Smooth muscle cell (in vitro differentiated cells): Measurements from ENCODE around the gene CPLX4. TPM values are rescaled to one million over a fixed set of nuclear protein-coding genes. Genes with fewer than 3 reads are reported as not detected.

Experiments
- DNase-seq: peaks from one replicate; lab custom pipeline; 2025; ENCODE audit not compliant: unreplicated experiment; lab: John Stamatoyannopoulos, UW
- H2AFZ ChIP-seq: fragments of 200-600 bp; sonication (generic); 2 replicates; pipeline ENCODE4 v1.6.0; 2016; ENCODE audit warnings: antibody characterized with exemption, low read depth, mild to moderate bottlenecking
- H3F3A ChIP-seq: fragments of 200-600 bp; sonication (generic); 2 replicates; pipeline ENCODE4 v1.6.0; 2017; ENCODE audit warnings: antibody characterized with exemption, low read depth
- H3K27ac ChIP-seq: fragments of 200-600 bp; sonication (generic); 2 replicates; pipeline ENCODE4 v1.5.1; 2016; ENCODE audit warnings: low read depth, mild to moderate bottlenecking
- H3K27me3 ChIP-seq: fragments of 200-600 bp; sonication (generic); 2 replicates; pipeline ENCODE4 v1.6.1; 2016; ENCODE audit warnings: low read depth, mild to moderate bottlenecking
- H3K36me3 ChIP-seq: fragments of 200-600 bp; sonication (generic); 2 replicates; pipeline ENCODE4 v1.5.1; 2016; ENCODE audit warnings: low read depth
- H3K4me1 ChIP-seq: fragments of 200-600 bp; sonication (generic); 2 replicates; pipeline ENCODE4 v1.5.1; 2016; ENCODE audit warnings: low read depth
- H3K4me2 ChIP-seq: fragments of 200-600 bp; sonication (generic); 2 replicates; pipeline ENCODE4 v1.6.0; 2016; ENCODE audit warnings: mild to moderate bottlenecking
- H3K4me3 ChIP-seq: fragments of 200-600 bp; sonication (generic); 2 replicates; pipeline ENCODE4 v1.5.1; 2016; ENCODE audit warnings: mild to moderate bottlenecking
- H3K79me2 ChIP-seq: fragments of 200-600 bp; sonication (generic); 2 replicates; pipeline ENCODE4 v1.6.0; 2016; ENCODE audit warnings: low read depth, mild to moderate bottlenecking
- H3K9ac ChIP-seq: fragments of 200-600 bp; sonication (generic); 2 replicates; pipeline ENCODE4 v1.6.0; 2016; ENCODE audit warnings: low read depth
- H3K9me3 ChIP-seq: fragments of 200-600 bp; sonication (generic); replicated peaks from 2 replicates; pipeline ENCODE4 v1.5.1; 2016; ENCODE audit warnings: low read depth
- H4K20me1 ChIP-seq: fragments of 200-600 bp; sonication (generic); 2 replicates; pipeline ENCODE4 v1.6.0; 2016; ENCODE audit warnings: low read depth
- WGBS: methylation state at CpG from one replicate; pipeline ENCODE4 v1.1.7; 2016; ENCODE audit warnings: low lambda C conversion rate; 5-methylcytosine and 5-hydroxymethylcytosine counted together
- polyA plus RNA-seq: library from polyadenylated mRNA; unstranded; fragments of >200 nt; fragmentation: Nextera tagmentation; extraction: Ambion mirVana; gene quantifications from 2 replicates; pipeline ENCODE4 v1.2.1, GENCODE V29; 2016
- total RNA-seq: library from RNA; depleted of rRNA; stranded (reverse); fragments of >200 nt; gene quantifications from 2 replicates; pipeline ENCODE4 v1.2.3, GENCODE V29; 2014
- TF ChIP-seq, protein P1 (sequence below): fragments of 200-600 bp; sonication (generic); IDR thresholded peaks from 2 replicates; pipeline ENCODE4 v1.5.1; 2017; ENCODE audit warnings: borderline replicate concordance, mild to moderate bottlenecking, antibody characterized with exemption; ENCODE audit not compliant: insufficient read depth, poor library complexity, severe bottlenecking

Gene CPLX4
- total and polyA plus RNA-seq, 2 experiments from 2014 or later: not detected

DNA sequence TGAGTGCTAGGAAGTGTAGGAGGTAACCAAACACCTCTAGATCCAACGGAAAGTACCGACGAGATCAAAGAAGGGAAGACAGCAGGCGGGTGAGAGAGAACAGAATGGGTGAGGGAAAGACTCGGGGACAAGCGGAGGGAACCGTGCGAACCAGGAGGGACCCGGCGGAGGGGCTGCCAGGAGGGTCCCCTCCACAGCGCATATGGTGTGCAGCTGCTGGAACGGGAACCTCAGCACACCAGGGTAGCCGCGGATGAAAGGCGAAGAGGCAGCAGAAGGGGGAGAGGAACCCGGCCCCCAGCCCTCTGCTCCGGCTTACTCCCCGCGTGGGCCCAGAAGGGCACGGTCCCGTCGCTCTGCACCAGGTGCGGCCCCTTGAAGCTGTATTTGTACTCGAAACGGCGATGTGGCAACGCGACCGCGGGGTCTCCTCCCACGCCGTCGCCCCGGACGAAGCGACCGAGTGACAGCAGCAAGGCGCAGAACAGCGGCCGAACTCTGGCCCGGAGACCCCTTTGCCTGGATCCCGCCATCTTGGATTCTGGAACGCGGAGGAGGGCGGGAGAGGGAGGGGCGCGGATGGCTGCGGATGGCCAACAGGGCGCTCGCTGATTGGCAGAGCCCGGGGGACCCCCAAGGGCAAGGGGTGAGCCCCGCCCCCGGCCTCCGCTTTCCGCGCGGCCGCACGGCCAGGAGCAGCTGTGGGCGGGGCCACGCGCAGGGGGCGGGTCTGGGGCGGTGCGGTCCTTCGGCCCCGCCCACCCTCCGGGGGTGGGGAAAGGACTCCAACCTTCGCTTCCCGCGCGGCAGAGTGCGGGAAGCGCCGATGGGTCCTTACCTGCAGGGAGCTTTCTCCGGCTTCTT, 40.5 kb upstream of the CPLX4 start, which contains the start of gene LMAN1:
Gene LMAN1, minus strand, starts transcription at position 554 of the 864 bp plus-strand sequence. Its CDS starts 21 bp downstream, at position 533.
- peak within 1 kb of the TSS; percentile 90 for H3K4me2 ChIP-seq
- peaks cover 36% of the 10 kb centered on the region for H3K4me1 ChIP-seq
- H3K79me2 ChIP-seq: peaks cover 56% of the 10 kb centered on the region
- peaks cover 39% of the 10 kb centered on the region for H4K20me1 ChIP-seq
- H3K27me3 ChIP-seq: peaks cover 13% of the 10 kb centered on the region
- TF ChIP-seq, protein P1, sequence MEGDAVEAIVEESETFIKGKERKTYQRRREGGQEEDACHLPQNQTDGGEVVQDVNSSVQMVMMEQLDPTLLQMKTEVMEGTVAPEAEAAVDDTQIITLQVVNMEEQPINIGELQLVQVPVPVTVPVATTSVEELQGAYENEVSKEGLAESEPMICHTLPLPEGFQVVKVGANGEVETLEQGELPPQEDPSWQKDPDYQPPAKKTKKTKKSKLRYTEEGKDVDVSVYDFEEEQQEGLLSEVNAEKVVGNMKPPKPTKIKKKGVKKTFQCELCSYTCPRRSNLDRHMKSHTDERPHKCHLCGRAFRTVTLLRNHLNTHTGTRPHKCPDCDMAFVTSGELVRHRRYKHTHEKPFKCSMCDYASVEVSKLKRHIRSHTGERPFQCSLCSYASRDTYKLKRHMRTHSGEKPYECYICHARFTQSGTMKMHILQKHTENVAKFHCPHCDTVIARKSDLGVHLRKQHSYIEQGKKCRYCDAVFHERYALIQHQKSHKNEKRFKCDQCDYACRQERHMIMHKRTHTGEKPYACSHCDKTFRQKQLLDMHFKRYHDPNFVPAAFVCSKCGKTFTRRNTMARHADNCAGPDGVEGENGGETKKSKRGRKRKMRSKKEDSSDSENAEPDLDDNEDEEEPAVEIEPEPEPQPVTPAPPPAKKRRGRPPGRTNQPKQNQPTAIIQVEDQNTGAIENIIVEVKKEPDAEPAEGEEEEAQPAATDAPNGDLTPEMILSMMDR: no peak
- no peaks in the 10 kb centered on the region for H3K9me3 ChIP-seq
- peak; percentile 79 for DNase-seq
- peak within 1 kb of the TSS; percentile 91 for H3K4me3 ChIP-seq
- peak within 1 kb of the TSS; percentile 77 for H2AFZ ChIP-seq
- 2% methylated on average over 46 of the region's 76 CpGs for WGBS
- no peaks in the 10 kb centered on the region for H3F3A ChIP-seq
- H3K36me3 ChIP-seq: peaks cover 15% of the 10 kb centered on the region
- H3K9ac ChIP-seq: peak within 1 kb of the TSS; percentile 100
- peak within 1 kb of the TSS; percentile 93 for H3K27ac ChIP-seq

DNA sequence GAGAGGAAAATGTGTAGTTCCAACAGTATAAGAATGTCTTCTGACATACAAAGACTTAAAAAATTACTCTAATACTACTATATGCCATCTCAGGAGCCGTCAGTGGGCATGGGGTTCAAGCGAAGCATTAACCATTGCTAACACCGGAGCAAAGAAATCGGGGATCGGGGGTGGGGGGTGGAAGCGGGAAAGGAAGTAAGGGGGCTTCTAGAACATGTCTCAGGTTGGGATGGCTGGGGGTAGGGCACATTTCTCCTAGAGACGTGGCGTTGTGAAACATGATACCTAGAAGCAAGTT, 39.9 kb upstream of the CPLX4 start:
- Histone ChIP-seq H3K27me3 (peaks cover 8% of the 10 kb centered on the region), H3K4me1 (peaks cover 36% of the 10 kb centered on the region), H3K79me2 (peaks cover 59% of the 10 kb centered on the region), H3F3A (no peaks in the 10 kb centered on the region), H2AFZ (peak overlapping the region; percentile 75), H3K9me3 (no peaks in the 10 kb centered on the region), H3K27ac (peak overlapping the region; percentile 93), H3K4me2 (peak overlapping the region; percentile 90), H3K9ac (peak overlapping the region; percentile 100), H4K20me1 (peaks cover 45% of the 10 kb centered on the region), H3K36me3 (peaks cover 18% of the 10 kb centered on the region), H3K4me3 (peak overlapping the region; percentile 91)
- DNase-seq: no peak
- TF ChIP-seq, protein P1: no peak
- WGBS: under 1% methylated on average over 8 of the region's 8 CpGs

DNA sequence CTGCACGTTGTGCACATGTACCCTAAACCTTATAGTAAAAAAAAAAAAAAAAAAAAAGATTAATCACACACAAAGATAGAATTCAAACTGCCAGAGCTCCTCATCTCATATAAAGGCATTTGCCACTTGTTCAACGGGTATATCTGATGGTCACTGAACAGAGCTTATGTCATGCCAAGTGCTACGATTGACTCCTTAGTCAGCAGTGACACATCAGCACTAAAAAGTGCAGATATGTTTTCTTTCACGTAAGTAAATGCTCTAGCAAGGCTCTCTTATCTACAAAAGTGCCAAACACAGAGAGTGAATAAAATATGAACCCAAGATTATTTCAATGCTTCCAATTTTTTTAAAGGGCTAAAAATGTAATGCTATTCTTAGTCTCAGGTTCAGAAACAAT, 39.5 kb upstream of the CPLX4 start:
- 18% methylated on average over 4 of the region's 4 CpGs for WGBS
- Histone ChIP-seq H3K27me3 (peaks cover 3% of the 10 kb centered on the region), H3K4me2 (peak overlapping the region; percentile 90), H3K9ac (peak overlapping the region; percentile 100), H4K20me1 (peaks cover 50% of the 10 kb centered on the region), H3K79me2 (peaks cover 63% of the 10 kb centered on the region), H3K9me3 (no peaks in the 10 kb centered on the region), H3F3A (no peaks in the 10 kb centered on the region), H3K27ac (peak overlapping the region; percentile 93), H3K36me3 (peaks cover 20% of the 10 kb centered on the region), H3K4me3 (peak overlapping the region; percentile 91), H2AFZ (no peak overlapping the region), H3K4me1 (peaks cover 36% of the 10 kb centered on the region)
- TF ChIP-seq, protein P1: no peak
- no peak for DNase-seq
